Activated CD4-positive, CD25-positive, alpha-beta regulatory T cell treated with anti-CD3 and anti-CD28 coated beads, Interleukin-2, amount 50 U/mL, for 72 hours (primary cell): ENCODE results near the gene DHRS3.
A peak's percentile ranks its signal among the peaks of the same experiment; 100 is the strongest.
"Not testable (repeated sequence)": the region's sequence is repeated elsewhere in the genome, so short reads cannot be mapped to it uniquely, and the experiment has no call there.

Source experiments
- DNase-seq: peaks from one replicate; pipeline ENCODE4 v3.0.0; 2021

The DHRS3 gene

GRCh38 chr1:12552111-12552888 lies 65.7 kb downstream of the DHRS3 start:
- no peak for DNase-seq

DNA sequence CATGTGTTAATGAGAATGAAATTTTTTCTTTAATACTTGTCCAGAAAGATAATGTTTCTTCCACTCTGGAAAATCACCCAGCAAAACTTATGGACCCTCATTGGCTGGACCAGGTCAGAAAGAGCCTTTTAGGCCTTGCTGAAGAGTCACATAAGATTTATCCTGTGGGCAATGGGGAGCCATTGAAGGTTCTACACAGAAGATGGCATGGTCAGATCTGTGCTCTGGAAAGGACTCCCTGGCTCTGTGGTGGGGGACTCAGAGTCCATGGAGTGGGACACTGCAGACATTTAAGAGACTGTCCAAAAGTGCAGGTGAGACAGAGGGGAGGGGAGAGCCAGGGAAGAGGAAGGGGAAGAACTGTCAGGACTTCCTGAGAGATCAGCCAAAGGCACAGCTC lies 66.4 kb downstream of the DHRS3 start:
- no peak for DNase-seq

GRCh38 chr1:12549460-12550349 lies 68.3 kb downstream of the DHRS3 start:
- peak; percentile 42 for DNase-seq

GRCh38 chr1:12548973-12549459 lies 69.0 kb downstream of the DHRS3 start:
- DNase-seq, result no peak

DNA sequence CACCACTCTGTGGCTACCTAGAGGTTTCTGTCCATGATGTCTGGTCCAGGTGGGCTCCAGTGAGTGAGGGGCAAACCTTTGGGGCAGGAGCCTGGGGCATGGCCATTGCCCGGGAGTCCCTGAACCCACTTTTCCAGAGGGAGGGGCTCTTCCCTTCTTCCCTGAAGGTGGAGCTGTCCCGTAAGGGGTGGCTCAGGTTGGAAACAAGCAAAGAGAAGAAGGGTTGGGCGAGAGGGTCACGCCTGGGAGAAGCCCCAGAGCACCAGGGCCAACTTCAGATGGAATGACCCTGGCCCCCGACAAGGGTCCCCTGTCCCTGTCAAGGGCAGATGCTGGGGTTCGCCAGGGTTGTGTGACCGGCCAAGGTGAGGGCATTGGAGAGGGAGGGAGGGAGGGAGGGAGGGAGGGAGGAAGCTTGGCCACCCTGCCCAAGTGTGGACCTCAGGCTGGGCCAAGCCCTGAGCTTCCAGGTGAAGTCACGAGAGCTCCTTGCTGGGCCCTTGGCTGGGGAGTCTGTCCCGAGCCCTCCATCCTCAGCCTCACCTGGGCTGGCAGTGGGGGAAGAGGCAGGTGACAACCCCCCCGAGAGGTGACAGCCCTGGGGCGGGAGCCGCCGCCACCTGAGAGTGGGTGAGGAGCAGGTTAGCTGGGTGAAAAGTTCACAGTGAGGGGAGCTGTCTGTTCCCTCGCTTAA lies 69.6 kb downstream of the DHRS3 start:
- no peak for DNase-seq

DNA sequence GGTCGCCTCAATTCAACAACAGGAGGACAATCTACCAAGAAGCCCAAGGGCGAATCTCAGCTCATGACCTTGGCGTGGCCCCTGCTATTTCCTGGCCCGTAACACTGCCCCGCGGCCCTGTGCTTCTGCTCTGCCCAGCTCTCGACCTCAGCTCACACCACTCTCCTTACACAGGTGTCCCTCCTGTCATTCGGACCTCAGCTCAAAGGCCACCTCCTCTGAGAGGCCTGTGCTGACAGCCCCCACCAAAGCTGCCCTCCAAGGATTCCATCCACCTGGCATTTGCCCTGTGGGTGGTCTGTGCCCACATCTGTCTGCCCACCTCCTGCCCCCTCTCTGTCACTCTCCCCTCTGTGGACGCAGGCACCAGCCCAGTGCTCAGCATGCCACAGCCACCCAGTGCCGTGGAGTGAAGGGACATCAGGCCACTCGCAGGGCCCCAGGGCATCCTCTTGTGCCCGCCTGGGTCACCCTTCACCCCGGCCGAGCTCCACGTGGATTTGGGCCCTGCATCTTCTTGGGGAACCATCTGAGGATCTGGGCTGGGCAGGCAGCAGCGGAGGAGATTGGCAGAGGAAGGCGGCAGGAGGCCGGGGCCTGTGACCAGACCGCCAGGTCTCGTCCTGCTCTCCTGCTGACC lies 70.3 kb downstream of the DHRS3 start:
- DNase-seq, result no peak

GRCh38 chr1:12546771-12547585 lies 71.0 kb downstream of the DHRS3 start:
- DNase-seq, result no peak

DNA sequence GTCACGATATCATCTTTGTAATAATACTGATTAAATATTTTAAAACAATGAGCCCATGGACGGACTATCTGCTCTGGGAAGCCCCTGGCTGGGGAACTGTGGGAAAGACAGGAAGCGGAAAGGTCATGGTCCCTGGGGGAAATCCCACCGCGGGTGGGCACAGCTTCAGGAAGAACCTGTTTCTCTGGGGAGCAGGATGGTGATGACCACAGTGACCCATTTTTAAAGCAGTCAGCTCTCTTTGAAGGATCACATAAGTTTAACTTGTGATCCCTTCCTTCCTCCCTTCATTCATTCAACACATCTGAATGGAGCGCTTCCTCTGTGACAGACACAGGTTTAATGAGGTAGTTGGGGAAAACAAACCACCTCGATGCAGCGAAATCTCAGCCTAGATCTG lies 73.0 kb downstream of the DHRS3 start:
- DNase-seq, result no peak

DNA sequence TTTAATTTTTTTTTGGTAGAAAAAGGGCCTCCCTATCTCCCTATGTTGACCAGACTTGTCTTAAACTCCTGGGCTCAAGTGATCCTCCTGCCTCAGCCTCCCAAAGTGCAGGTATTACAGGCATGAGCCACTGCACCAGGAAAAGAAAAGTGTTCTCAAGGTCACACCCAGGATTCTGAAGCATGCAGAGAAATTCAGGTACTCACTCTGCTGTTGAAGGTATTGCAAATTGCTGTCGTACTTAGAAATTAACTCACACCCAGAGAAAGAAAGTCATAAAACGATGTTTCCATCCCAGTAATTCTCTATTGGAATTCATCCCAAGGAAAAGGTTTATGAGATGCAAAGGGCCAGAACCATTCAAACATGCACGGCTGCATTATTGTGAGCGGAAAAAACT lies 73.7 kb downstream of the DHRS3 start:
- no peak for DNase-seq

GRCh38 chr1:12543740-12544154 lies 74.3 kb downstream of the DHRS3 start:
- no peak for DNase-seq

DNA sequence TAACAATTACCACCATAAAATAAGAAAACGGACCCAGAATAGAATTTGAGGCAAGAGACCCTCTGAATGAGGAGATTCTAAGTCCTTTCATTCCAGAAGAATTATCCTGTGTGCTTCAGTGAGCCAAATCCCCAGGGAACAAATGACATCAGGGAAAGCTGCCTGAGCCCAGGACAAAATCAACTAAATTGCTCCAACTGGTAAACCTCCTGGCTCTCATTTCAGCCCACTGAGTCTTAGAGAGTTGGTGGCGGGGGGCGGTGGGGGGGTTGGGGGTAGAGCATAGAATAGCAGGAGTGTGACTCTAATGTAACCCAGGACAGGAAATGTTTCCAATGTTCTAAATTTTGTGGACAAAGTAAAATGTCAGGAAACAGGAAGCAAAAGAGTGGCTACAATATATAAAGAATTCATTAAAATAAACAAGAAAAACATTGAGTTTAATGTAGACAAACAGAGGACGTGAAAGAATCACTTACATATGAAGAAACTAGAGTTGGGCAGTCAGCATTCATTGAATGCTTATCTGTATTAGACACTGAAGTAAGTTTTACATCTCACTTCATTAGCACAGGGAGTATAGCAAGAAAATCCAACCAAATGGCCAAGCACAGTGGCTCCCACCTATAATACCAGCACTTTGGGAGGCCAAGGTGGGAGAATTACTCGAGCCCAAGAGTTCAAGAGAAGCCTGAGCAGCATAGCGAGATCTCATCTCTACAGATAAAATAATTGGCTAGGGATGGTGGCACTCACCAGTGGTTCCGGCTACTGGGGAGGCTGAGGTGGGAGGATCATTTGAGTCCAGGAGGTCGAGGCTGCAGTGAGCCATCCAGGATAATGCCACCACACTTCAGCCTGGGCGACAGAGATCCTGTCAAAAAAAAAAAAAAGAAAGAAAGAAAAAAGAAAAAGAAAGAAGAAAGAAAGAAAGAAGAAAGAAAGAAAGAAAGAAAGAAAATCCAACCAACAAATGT lies 75.1 kb downstream of the DHRS3 start:
- no peak for DNase-seq

- DNase-seq, result no peak
Measured at GRCh38 chr1:12542138-12542465, 75.9 kb downstream of the DHRS3 start.

DNA sequence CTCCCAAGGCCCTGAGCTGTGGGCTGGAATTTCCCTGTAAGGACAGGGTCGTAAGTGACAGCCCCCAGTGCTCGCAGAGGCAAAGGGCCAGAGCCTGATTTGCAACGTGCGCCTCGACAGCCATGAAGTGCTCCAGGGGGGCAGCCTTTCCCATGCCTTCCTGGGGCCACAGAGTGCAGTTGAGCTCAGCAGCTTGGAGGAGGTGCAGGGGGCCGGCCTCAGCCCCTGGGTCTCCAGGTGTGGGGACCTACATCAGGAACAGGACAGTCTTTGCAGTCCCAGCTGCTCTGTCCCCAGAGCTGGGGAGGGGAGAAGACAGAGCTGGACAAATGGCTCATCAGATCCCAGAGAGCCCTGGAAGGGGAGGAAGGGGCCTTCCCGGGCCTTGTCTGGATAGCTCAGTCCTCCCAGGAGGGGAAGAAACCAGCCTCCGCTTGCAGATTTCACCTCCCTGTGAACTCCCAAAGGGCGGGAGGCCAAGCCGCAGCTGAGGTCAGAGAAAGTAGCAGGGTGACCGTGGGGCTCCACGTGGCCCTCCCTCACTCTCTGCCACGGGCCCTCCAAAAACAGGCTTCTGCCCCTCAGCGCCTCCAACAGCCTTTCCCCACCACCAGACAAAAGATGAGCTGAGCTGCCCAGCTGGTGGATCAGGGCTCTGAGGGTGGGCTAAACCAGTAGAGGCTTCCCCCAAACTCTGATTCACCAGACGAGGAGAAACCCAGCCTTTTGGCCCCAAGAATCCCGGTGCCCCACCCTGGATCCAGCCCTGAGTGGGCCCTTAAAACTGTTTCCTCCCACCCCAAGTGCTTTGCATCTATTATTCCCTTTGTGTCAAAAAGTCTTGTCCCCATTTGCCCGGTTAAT lies 76.5 kb downstream of the DHRS3 start:
- DNase-seq, result no peak

GRCh38 chr1:12540580-12541273 lies 77.3 kb downstream of the DHRS3 start:
- no peak for DNase-seq

- no peak for DNase-seq
Measured at GRCh38 chr1:12539705-12540579, 78.1 kb downstream of the DHRS3 start.

DNA sequence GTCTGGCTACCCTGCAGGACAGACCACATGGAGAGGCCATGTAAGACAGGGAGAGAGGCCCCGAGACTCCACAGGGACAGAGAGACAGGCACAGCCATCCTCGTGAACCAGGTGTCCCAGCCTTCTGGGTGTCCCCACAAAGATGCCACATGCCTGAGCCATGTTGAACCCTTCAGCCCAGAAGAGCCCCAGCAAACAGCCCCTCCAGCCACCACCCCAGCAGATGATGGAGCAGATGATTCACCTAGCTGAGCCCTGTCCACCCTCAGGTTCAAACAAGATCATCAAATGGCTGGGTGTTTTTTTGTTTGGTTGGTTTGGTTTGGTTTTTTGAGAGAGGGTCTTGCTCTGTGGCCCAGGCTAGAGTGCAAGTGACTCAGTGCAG lies 78.7 kb downstream of the DHRS3 start:
- no peak for DNase-seq

DNA sequence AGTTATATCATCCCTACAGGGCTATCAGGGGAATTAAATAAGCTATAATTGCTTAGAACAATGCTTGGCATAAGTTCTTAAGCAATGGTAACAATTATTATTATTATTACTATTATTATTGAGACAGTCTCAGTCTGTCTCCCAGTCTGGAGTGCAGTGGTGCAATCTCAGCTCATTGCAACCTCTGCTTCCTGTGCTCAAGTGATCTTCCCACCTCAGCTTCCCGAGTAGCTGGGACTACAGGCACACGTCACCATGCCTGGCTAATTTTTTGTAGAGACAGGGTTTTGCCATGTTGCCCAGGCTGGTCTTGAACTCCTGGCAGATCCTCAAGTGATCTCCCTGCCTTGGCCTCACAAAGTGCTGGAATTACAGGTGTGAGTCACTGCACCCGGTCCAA lies 79.5 kb downstream of the DHRS3 start:
- not testable (repeated sequence) for DNase-seq

- DNase-seq, result no peak
Measured at GRCh38 chr1:12537906-12538461, 80.0 kb downstream of the DHRS3 start.
